Endometrial microvascular endothelial cells (primary cell): Measurements from ENCODE around the gene FTH1. TPM values are rescaled to one million over a fixed set of nuclear protein-coding genes. Genes with fewer than 3 reads are reported as not detected.
"Not testable (repeated sequence)": the region's sequence is repeated elsewhere in the genome, so short reads cannot be mapped to it uniquely, and the experiment has no call there.

Experiments
- in situ Hi-C: cut with HindIII; loops from 2 replicates; pipeline ENCODE4 v1.10.0; 2017; ENCODE audit warnings: low sequenced_read_pairs, low pct_unique_long_range_greater_than_20kb; ENCODE audit errors: inconsistent ontology term
- total RNA-seq: library from RNA; depleted of rRNA; stranded (reverse); fragments of >200 nt; gene quantifications from one replicate; pipeline ENCODE4 v1.2.3, GENCODE V29; 2015; ENCODE audit errors: inconsistent ontology term

The FTH1 gene
- total RNA-seq, 1 donor from 2014 or later: 774 TPM

DNA sequence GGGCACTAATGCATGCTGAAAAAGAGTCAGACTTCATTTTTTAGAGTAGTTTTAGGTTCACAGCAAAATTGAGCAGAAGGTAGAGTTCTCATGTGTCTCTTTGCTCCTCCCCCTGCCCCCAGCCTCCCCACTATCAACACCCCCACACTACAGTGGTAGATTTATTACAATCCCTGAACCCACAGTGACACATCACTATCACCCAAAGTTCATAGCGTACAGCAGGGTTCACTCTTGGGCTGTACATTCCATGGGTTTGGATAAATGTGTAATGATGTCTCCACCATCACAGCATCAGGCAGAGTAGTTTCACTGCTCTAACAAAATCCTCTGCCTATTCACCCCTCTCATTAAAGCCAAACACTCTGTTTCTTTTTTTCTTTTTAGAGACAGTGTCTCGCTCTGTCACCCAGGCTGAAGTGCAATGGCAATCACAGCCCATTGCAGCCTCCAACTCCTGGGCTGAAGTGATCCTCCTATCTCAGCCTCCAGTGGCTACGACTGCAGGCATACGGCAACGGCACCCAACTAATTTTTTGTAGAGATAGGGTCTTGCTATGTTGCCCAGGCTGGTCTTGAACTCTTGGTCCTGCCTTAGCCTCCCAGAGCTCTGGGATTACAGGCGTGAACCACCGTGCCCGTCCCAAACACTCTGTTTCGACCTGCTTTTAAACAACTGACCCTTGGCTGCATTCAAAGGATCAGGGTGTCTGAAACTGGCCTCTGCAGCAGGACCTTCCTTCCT, 13.2 kb downstream of the FTH1 start:
- in situ Hi-C loops: no loop called here

DNA sequence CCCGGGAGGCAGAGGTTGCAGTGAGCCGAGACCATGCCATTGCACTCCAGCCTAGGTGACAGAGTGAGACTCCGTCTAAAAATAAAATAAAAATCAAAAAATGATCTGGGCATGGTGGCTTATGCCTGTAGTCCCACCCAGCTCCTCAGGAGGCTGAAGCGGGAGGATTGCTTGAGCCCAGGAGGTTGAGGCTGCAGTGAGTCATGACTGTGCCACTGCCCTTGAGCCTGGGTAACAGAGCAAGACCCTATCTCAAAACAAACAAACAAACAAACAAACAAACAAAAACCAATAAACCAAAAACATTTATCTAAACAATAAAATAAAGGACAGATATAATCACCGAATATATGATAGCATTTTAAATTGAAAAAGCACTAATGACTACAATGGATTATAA, 13.8 kb downstream of the FTH1 start:
- in situ Hi-C loops: not testable (repeated sequence)

DNA sequence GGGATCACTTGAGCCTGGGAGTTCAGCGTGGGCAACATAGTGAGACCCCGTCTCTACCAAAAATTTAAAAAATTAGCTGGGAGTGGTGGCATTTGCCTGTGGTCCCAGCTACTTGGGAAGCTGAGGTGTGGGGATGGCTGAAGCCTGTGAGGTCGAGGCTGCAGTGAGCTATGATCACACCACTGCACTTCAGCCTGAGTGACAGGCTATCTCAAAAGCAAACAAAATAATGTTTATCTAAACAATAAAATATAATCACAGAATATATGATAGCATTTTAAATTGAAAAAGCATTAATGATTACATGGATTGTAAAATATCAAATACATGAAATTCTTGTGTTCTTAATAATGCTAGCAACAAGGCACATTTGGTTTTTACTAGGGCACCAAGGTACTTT, 14.6 kb downstream of the FTH1 start:
- in situ Hi-C loops: no loop called here

DNA sequence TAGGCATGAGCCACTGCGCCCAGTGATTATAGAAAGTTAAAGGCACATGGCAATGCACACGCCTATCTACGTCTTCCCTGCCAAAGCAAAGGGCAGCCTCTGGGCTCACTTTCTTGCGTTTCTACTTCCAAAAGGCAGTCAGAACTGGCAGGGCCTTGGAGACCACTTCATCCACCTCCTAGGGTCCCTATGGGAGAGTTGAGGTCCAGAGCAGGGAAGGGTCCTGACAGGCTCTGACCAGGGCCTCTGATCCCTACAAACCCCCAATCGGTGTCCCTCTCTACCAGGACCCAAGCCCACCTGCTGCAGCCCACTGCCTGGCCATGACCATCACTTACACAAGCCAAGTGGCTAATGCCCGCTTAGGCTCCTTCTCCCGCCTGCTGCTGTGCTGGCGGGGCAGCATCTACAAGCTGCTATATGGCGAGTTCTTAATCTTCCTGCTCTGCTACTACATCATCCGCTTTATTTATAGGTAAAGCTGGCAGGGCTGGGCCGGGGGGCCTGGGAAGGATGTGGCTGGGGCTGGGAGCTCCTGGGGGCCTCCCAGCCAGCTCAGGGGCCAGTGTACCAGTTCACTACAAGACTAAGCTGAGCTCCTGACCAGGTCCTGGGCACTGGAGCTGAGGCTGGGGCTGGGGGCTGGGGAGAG, 15.8 kb downstream of the FTH1 start:
- in situ Hi-C loops: no loop called here

DNA sequence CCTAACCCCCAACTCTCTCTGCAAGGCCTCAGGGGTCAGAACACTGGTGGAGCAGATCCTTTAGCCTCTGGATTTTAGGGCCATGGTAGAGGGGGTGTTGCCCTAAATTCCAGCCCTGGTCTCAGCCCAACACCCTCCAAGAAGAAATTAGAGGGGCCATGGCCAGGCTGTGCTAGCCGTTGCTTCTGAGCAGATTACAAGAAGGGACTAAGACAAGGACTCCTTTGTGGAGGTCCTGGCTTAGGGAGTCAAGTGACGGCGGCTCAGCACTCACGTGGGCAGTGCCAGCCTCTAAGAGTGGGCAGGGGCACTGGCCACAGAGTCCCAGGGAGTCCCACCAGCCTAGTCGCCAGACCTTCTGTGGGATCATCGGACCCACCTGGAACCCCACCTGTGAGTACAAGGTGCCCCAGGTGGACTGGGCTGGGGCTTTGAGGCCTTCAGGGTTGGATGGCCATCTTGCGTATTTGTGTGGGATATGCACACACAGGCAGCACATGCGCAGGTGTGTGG, 17.3 kb downstream of the FTH1 start, which contains the start of gene BEST1:
TSS of gene BEST1 (plus strand) at position 317 of the 513 bp plus-strand sequence. CDS start 1,456 bp downstream, outside the sequence.
- in situ Hi-C loops: no loop called here

DNA sequence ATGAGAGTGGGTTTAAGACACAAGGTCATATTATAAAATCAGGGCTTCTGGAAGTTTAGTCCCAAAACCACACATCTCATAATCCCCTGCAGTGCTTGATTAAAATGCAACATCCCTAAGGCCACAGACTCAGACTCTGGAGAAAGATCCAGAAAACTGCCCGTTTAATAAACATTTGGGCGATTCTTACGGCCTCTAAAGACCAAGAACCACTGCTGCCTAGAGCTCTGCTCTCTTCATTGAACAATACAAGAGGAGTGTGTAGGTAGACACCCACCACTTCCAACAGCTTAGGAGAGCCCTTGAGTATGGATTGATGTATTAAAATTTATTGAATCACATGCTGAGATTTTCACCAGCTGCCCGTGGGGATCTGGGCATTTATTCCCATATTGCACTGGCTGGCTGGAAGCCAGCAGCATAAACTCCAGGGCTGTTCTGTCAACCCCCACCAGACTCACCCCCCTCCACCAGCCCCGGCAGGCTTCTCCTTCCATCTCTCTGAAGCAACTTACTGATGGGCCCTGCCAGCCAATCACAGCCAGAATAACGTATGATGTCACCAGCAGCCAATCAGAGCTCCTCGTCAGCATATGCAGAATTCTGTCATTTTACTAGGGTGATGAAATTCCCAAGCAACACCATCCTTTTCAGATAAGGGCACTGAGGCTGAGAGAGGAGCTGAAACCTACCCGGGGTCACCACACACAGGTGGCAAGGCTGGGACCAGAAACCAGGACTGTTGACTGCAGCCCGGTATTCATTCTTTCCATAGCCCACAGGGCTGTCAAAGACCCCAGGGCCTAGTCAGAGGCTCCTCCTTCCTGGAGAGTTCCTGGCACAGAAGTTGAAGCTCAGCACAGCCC, 18.0 kb downstream of the FTH1 start:
- in situ Hi-C loops: no loop called here

DNA sequence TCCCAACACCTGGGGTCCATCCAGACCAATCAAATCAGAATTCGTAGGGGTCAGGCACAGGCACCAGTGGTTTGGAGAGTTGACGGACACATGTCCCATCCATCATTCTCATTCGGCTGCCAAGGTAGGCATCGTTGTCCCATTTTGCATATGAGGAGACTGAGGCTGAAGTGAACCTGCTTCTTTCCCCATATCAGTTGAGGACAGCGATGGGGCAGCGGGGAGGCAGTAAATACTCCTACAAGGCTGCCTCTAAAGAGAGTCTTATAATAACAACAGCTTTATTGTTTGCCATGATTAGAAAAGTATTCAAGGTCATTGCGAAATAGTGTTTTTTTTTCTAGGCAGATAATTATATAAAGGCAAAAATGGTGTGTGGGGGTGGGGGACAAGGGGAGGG, 18.9 kb downstream of the FTH1 start:
- in situ Hi-C loops: no loop called here

DNA sequence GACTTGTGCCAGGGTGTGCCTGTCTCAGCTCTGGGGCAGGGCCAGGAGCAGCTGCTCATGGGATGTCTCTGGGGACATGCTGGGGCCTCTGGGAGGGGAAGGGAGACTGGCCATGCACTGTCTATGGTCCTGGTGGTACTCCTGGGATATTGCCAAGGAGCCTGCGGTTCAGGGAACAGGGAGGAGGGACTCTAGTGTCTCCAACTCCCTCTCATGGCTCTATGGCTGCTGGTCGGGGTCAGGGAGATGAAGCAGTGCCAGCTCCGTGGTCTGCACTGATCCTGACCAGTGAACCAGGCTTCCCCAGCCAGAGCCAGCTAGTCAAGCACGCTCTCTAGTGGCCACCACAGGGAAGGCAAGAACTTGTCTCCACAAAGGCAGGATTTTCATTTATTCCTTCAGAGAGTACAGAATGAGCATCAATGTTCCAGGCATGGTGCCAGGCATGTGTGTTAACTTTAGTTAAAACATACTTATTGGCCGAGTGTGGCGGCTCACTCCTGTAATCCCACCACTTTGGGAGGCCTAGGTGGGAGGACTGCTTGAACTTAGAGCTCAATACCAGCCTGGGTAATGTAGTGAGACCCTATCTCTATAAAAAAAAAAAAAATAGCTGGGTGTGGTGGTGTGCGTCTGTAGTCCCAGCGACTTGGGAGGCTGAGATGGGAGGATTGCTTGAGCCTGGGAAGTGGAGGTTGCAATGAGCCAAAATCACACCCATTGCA, 19.8 kb downstream of the FTH1 start:
- in situ Hi-C loops: no loop called here

DNA sequence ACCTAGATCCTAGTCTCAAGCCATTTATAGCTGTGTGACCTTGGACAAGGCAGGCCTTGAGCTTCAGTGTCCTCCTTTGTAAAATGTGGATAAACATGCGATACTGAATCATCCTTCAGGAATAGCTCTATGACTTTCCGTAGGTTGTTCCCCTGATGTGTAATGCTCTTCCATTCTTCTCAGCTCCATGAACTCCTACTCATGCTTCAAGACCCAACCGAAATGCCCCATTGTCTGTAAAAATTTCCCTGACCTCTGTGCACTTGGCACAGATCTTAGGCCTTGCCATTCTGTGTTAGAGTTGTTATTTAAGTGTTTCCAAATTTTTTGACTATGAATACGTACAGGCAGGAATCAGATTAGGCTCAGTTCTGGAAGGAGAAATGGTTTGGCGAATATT, 20.5 kb downstream of the FTH1 start:
- in situ Hi-C loops: no loop called here

DNA sequence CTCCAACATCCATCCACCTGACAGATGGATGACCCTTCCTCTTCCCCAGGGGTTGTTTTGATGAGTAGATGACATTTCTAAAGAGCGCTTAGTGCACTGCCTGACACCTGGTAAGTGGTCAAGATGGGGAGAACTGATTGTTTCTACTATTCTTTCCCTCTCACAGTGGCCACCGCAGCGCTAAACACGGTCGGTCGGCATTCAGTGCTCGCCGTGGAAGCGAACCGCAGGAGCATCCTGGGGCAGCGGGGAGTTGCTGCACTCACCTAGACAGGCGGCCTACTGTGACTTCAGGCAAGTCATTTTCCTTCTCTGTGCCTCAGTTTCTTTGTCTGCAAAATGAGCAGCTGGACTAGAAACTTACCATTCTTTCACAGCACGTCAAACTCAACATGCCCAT, 22.2 kb downstream of the FTH1 start:
- in situ Hi-C loops: no loop called here

DNA sequence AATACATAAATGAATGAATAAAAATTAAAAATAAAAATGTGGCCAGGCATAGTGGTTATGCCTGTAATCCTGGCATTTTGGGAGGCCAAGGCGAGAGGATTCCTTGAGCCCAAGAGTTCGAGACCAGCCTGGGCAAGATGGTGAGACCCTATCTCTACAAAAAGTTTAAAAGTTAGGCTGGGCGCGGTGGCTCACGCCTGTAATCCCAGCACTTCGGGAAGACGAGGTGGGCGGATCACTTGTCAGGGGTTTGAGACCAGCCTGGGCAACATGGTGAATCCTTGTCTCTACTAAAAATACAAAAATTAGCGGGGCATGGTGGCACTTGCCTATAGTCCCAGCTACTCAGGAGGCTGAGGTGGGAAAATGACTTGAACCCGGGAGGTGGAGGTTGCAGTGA, 27.0 kb downstream of the FTH1 start:
- in situ Hi-C loops: no loop called here

DNA sequence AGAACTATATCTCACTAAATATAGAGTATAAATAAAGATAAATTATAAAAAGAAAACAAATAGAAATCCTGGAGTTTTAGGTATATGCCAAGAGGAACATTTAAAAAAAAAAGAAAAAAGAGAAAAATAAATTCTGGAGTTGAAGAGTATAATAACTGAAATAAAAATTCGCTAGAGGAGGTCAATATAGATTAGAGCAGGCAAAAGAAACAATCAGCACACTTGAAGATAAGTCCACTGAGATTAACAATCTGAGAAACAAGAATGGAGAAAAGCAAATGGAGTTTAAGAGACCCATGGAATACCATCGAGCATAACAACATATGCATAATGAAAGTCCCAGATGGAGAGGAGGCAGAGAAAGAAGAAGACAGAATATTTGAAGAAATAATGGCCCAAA, 31.6 kb downstream of the FTH1 start:
- in situ Hi-C loops: no loop called here

DNA sequence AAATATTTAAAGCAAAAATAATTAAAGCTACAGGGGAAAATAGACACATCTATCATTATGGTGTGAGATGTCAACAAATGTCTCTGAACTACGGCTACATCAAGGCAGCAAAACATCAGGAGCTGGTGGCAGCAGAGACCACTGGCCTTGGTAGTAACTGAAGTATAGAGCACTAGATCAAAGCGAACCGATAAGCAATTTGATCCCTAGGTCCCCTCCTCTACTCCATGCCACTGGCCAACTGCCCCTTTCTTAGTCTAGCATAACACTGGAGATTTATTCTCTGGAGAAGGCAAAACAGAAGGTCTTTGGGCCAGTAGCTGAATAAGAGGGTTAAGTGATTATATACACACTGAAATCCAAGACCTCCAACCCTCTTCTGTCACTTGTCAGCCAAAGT, 36.5 kb downstream of the FTH1 start:
- in situ Hi-C loops: no loop called here

DNA sequence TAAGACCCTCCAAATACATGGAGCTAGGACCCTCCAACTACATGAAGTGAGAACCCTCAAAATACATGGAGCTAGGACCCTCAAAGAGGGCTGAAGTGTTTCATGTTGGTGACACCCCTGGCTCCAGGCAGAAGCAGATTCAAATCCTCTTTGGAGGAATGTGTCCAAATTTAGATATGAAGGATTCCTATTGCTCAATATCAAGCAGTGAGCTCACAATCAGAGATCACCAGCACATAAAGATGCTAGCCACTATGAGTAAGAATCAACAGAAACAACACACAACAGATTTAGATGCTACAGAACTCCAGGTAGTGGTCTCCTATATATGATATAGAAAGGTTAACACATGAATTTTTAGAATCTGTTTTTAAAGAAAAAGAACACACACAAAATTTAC, 38.8 kb downstream of the FTH1 start:
- in situ Hi-C loops: no loop called here

DNA sequence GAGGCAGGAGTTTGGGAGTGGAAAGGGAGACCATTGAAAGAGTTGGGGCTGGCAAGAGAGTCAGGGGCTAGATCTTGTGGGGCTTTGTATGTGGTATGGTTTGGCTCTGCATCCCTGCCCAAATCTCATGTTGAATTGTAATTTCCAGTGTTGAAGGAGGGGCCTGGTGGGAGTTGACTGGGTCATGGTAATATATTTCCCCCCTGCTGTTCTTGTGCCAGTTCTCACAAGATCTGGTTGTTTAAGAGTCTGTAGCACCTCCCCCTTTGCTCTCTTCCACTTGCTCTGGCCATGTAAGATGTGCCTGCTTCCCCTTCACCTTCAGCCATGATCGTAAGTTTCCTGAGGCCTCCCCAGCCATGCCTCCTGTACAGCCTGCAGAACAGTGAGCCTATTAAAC, 39.9 kb downstream of the FTH1 start:
- in situ Hi-C loops: no loop called here

DNA sequence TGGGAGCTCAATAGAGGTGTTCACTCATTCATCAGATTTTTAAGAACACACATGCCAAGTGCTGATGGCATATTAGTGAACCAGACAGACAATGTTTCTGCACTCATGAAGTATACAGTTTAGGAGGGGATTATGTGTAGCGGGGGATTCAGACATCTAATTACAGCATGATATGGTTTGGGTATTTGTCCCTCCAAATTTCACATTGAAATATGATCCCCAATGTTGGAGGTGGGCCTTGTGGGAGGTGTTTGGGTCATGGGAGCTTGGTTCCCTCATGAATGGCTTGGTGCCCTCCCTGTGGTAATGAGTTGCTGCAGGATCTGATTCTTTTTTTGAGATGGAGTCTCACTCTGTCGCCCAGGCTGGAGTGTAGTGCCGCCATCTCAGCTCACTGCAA, 41.2 kb downstream of the FTH1 start:
- in situ Hi-C loops: no loop called here

DNA sequence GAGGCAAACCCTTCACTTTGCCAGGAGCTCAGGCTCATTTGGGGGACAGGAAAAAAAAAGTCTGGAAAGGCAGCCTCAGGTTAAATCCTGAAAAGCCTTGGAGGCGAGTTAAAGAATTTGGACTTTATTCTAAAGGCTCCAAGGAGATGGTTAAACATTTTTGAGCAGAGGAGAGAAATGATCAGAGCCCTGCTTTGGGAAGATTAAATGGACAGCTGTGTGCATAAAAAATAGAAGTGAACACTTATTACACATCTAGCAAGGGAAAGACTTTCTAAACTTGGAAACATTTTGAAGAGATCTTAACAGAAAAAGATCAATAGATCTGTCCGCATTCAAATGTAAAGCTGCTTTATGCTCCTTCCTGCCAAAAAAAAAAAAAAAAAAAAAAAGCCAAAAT, 41.7 kb downstream of the FTH1 start:
- in situ Hi-C loops: no loop called here

DNA sequence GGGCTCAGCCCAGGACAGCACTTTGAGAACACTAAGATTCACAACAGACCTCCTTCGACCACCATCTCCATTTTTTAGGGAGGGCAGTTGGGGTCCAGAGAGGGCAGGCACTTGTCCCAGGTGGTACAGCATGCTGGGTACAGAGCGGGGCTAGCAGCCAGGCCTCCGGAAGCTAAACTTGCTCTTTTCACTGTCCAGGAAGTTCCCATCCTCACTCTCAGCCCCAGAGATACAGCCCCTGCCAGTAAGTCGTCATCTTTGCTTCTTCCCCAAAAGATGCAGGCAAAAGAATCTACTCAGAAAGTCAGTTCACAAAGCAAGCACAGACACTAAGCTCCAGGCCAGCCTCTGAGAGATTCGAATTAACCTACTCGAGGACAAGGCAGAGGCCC, 43.4 kb downstream of the FTH1 start:
- in situ Hi-C loops: no loop called here
